BLaER1 treated with 17β-estradiol and CSF1 and Interleukin-3, amounts not matched to agents 10 nM and 100 nM (cell line): ENCODE data around the gene HEPHL1.

Experiments used
- H3K27ac ChIP-seq, 11 experiments: shearing (Covaris generic); formaldehyde crosslinking; 2 replicates each; pipeline ENCODE4 v1.8.1; 2022
- H3K27me3 ChIP-seq, 11 experiments: shearing (Covaris generic); formaldehyde crosslinking; 2 replicates each; pipeline ENCODE4 v1.8.1; 2022
- H3K36me3 ChIP-seq, 11 experiments: shearing (Covaris generic); formaldehyde crosslinking; 2 replicates each; pipeline ENCODE4 v1.8.1; 2022
- H3K4me1 ChIP-seq, 10 experiments: shearing (Covaris generic); formaldehyde crosslinking; 2 replicates each; pipeline ENCODE4 v1.8.1; 2022
- H3K4me2 ChIP-seq, 11 experiments: shearing (Covaris generic); formaldehyde crosslinking; 2 replicates each; pipeline ENCODE4 v1.8.1; 2022
- H3K4me3 ChIP-seq, 10 experiments: shearing (Covaris generic); formaldehyde crosslinking; 2 replicates each; pipeline ENCODE4 v1.8.1; 2022
- H3K9ac ChIP-seq, 11 experiments: shearing (Covaris generic); formaldehyde crosslinking; 2 replicates each; pipeline ENCODE4 v1.8.1; 2022
- H3K9me3 ChIP-seq, 11 experiments: shearing (Covaris generic); formaldehyde crosslinking; replicated peaks in 1 of 11; 2 replicates each; pipeline ENCODE4 v1.8.1; 2022
- H4K20me1 ChIP-seq, 11 experiments: shearing (Covaris generic); formaldehyde crosslinking; 2 replicates each; pipeline ENCODE4 v1.8.1; 2022
- Cebpa-rat ChIP-seq, 11 experiments: shearing (Covaris generic); IDR thresholded peaks; 2 replicates each; pipeline ENCODE4 v1.8.1; 2022

HEPHL1 gene

GRCh38 chr11:94010136-94010535, 11.0 kb upstream of the HEPHL1 start:
- no peak overlapping the region for H3K4me2 ChIP-seq
- H3K4me1 ChIP-seq, result no peaks in the 10 kb centered on the region
- no peaks in the 10 kb centered on the region for H4K20me1 ChIP-seq
- H3K9me3 ChIP-seq, result peaks cover 10 to 17% (median 14%) of the 10 kb centered on the region in 11 experiments; a peak in 19 of 22 replicates
- no peaks in the 10 kb centered on the region for H3K27me3 ChIP-seq
- H3K36me3 ChIP-seq, result no peaks in the 10 kb centered on the region
- no peak overlapping the region for H3K4me3 ChIP-seq
- H3K9ac ChIP-seq, result no peak overlapping the region
- no peak overlapping the region for H3K27ac ChIP-seq
- TF ChIP-seq Cebpa-rat (IDR thresholded peaks at IDR 0.05), result no peak

DNA sequence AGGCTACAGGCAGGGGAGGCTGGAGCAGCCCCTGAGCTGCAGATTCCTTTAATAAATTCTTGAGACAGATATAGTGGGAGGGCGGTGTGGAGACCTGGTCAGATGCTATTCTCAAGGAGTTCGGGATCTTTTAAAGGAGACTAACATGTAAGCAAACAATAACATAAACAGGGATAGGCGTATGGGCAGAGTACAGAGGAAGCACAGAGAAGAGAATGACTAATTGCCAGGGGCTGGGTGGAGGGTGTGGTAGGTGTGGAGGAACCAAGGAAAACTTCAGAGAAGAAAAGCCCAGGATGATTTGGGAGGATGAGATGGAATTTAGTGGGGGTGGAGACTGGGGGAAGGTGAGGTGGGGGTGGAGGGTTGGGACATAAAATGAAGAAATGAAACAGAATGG, 9.7 kb upstream of the HEPHL1 start:
- H3K4me2 ChIP-seq, result no peak overlapping the region
- H3K9me3 ChIP-seq, result peaks cover 12 to 29% (median 23%) of the 10 kb centered on the region in 11 experiments; a peak in 20 of 22 replicates
- H4K20me1 ChIP-seq, result no peaks in the 10 kb centered on the region
- H3K27me3 ChIP-seq, result no peaks in the 10 kb centered on the region
- H3K4me1 ChIP-seq, result no peaks in the 10 kb centered on the region
- no peak overlapping the region for H3K27ac ChIP-seq
- TF ChIP-seq Cebpa-rat (IDR thresholded peaks at IDR 0.05), result no peak
- no peak overlapping the region for H3K9ac ChIP-seq
- no peak overlapping the region for H3K4me3 ChIP-seq
- no peaks in the 10 kb centered on the region for H3K36me3 ChIP-seq

DNA sequence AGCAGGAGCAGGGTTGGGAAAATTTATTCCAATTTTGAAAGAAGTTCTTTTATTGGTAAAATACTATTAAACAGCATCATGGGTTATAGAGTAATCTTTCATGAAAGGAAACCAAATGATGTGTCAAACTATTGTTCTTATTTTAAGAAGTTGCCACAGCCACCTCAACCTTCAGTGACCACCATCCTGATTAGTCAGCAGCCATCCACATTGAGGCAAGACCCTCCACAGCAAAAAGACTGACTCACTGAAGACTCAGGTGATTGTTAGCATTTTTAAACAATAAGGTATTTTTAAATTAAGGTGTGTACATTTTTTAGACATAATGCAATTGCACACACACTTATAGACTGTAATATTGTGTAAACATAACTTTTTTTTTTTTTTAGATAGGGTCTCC, 3.7 kb upstream of the HEPHL1 start:
- Histone ChIP-seq H3K9me3 (peaks cover 12 to 29% (median 23%) of the 10 kb centered on the region in 11 experiments; a peak in 20 of 22 replicates), H3K4me3 (no peak overlapping the region), H3K27me3 (no peaks in the 10 kb centered on the region), H3K27ac (no peak overlapping the region), H3K4me1 (peaks cover 0 to 5% (median 0%) of the 10 kb centered on the region in 10 experiments; a peak in 1 of 20 replicates), H3K9ac (no peak overlapping the region), H4K20me1 (no peaks in the 10 kb centered on the region), H3K36me3 (no peaks in the 10 kb centered on the region), H3K4me2 (no peak overlapping the region)
- no peak for TF ChIP-seq Cebpa-rat (IDR thresholded peaks at IDR 0.05)

GRCh38 chr11:94018721-94019120, 2.4 kb upstream of the HEPHL1 start:
- Histone ChIP-seq H3K9me3 (peaks cover 12 to 28% (median 22%) of the 10 kb centered on the region in 11 experiments; a peak in 20 of 22 replicates), H3K4me3 (no peak overlapping the region), H3K27ac (no peak overlapping the region), H3K9ac (no peak overlapping the region), H3K27me3 (no peaks in the 10 kb centered on the region), H3K36me3 (no peaks in the 10 kb centered on the region), H3K4me1 (peaks cover 0 to 5% (median 0%) of the 10 kb centered on the region in 10 experiments; a peak in 1 of 20 replicates), H3K4me2 (no peak overlapping the region), H4K20me1 (no peaks in the 10 kb centered on the region)
- TF ChIP-seq Cebpa-rat (IDR thresholded peaks at IDR 0.05), result no peak

DNA sequence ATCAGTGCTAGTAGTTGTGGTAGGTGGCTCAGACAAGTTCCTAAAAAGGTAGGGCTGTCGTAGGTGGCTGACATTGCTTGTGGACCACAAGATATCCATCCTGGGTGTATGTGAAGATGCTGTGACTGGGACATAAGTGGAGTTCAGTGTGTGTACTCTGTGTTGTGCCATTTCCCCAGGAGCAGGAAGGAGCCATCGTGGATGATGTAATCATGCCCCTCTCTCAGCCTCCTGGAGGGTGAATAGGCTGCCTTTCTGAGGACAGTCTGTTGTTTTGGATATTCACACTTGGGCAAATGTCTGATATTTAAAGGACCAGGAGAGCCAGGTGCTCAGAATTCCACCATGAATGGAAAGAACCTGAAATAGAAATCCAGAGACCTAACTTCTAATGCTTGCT, 2.7 kb downstream of the HEPHL1 start:
- Histone ChIP-seq H3K4me1 (peaks cover 0 to 5% (median 0%) of the 10 kb centered on the region in 10 experiments; a peak in 2 of 20 replicates), H3K9me3 (peaks cover 0 to 11% (median 0%) of the 10 kb centered on the region in 11 experiments; a peak in 3 of 22 replicates), H3K36me3 (no peaks in the 10 kb centered on the region), H3K4me3 (no peak overlapping the region), H4K20me1 (no peaks in the 10 kb centered on the region), H3K27ac (no peak overlapping the region), H3K4me2 (no peak overlapping the region), H3K9ac (no peak overlapping the region), H3K27me3 (no peaks in the 10 kb centered on the region)
- TF ChIP-seq Cebpa-rat (IDR thresholded peaks at IDR 0.05), result no peak

DNA sequence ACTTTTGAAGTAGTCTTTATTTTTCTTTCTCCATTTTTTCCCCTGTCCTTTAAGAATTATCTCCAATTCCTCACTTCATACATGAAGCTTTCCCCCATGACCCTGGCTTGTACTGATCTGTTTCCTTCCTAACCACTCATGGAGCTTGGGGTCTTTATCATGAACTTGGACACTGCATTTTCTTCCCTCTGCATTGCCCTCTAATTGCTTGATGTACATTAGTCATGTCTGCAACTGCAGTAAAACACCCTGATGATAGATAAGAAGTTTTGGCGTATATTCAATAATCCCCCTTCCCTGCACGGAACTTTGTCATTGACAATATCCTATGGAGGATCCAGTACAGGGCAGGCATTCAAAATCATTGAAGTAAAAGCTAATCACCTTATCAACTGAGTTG, 3.4 kb downstream of the HEPHL1 start:
- Histone ChIP-seq H3K9me3 (peaks cover 0 to 11% (median 0%) of the 10 kb centered on the region in 11 experiments; a peak in 3 of 22 replicates), H4K20me1 (no peaks in the 10 kb centered on the region), H3K27ac (no peak overlapping the region), H3K4me1 (peaks cover 0 to 7% (median 0%) of the 10 kb centered on the region in 10 experiments; a peak in 4 of 20 replicates), H3K4me2 (no peak overlapping the region), H3K36me3 (no peaks in the 10 kb centered on the region), H3K4me3 (no peak overlapping the region), H3K27me3 (no peaks in the 10 kb centered on the region), H3K9ac (no peak overlapping the region)
- TF ChIP-seq Cebpa-rat (IDR thresholded peaks at IDR 0.05), result no peak

GRCh38 chr11:94025690-94026394, 4.7 kb downstream of the HEPHL1 start:
- H3K9ac ChIP-seq, result no peak overlapping the region
- H3K36me3 ChIP-seq, result no peaks in the 10 kb centered on the region
- no peaks in the 10 kb centered on the region for H3K27me3 ChIP-seq
- no peak overlapping the region for H3K4me3 ChIP-seq
- no peaks in the 10 kb centered on the region for H4K20me1 ChIP-seq
- TF ChIP-seq Cebpa-rat (IDR thresholded peaks at IDR 0.05), result no peak
- peaks cover 0 to 15% (median 0%) of the 10 kb centered on the region in 10 experiments; a peak in 7 of 20 replicates for H3K4me1 ChIP-seq
- H3K27ac ChIP-seq, result no peak overlapping the region
- H3K4me2 ChIP-seq, result no peak overlapping the region
- H3K9me3 ChIP-seq, result peaks cover 0 to 11% (median 0%) of the 10 kb centered on the region in 11 experiments; a peak in 3 of 22 replicates

GRCh38 chr11:94027210-94027609, 6.1 kb downstream of the HEPHL1 start:
- peaks cover 0 to 11% (median 0%) of the 10 kb centered on the region in 11 experiments; a peak in 3 of 22 replicates for H3K9me3 ChIP-seq
- no peaks in the 10 kb centered on the region for H4K20me1 ChIP-seq
- H3K4me2 ChIP-seq, result no peak overlapping the region
- peaks cover 0 to 14% (median 0%) of the 10 kb centered on the region in 10 experiments; a peak in 7 of 20 replicates for H3K4me1 ChIP-seq
- H3K27me3 ChIP-seq, result no peaks in the 10 kb centered on the region
- no peak overlapping the region for H3K27ac ChIP-seq
- H3K36me3 ChIP-seq, result no peaks in the 10 kb centered on the region
- H3K9ac ChIP-seq, result no peak overlapping the region
- H3K4me3 ChIP-seq, result no peak overlapping the region
- no peak for TF ChIP-seq Cebpa-rat (IDR thresholded peaks at IDR 0.05)

- H3K4me2 ChIP-seq, result no peak overlapping the region
- peaks cover 0 to 11% (median 0%) of the 10 kb centered on the region in 11 experiments; a peak in 3 of 22 replicates for H3K9me3 ChIP-seq
- peaks cover 0 to 14% (median 0%) of the 10 kb centered on the region in 10 experiments; a peak in 7 of 20 replicates for H3K4me1 ChIP-seq
- no peak for TF ChIP-seq Cebpa-rat (IDR thresholded peaks at IDR 0.05)
- H3K36me3 ChIP-seq, result no peaks in the 10 kb centered on the region
- H3K27me3 ChIP-seq, result no peaks in the 10 kb centered on the region
- H3K27ac ChIP-seq, result no peak overlapping the region
- no peaks in the 10 kb centered on the region for H4K20me1 ChIP-seq
- H3K9ac ChIP-seq, result no peak overlapping the region
- no peak overlapping the region for H3K4me3 ChIP-seq
Observed at GRCh38 chr11:94028436-94028835, 7.3 kb downstream of the HEPHL1 start.
